ENCODE results near the gene KIF20B.

DNA sequence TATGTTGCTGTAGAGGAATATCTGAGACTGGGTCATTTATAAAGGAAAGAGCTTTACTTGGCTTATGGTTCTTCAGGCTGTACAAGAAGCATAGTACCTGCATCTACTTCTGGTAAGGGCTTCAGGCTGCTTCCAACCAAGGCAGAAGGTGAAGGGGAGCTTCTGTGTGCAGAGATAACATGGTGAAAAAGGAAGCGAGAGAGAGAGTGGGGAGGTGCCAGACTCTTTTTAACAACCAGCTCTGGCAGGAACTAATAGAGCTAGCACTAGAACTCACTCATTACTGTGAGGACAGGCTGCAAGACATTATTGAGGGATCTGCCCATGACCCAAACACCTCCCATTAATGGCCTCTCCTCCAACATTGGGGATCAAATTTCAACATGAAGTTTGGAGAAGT lies 94.5 kb downstream of the KIF20B start:
- TF ChIP-seq, protein P1, sequence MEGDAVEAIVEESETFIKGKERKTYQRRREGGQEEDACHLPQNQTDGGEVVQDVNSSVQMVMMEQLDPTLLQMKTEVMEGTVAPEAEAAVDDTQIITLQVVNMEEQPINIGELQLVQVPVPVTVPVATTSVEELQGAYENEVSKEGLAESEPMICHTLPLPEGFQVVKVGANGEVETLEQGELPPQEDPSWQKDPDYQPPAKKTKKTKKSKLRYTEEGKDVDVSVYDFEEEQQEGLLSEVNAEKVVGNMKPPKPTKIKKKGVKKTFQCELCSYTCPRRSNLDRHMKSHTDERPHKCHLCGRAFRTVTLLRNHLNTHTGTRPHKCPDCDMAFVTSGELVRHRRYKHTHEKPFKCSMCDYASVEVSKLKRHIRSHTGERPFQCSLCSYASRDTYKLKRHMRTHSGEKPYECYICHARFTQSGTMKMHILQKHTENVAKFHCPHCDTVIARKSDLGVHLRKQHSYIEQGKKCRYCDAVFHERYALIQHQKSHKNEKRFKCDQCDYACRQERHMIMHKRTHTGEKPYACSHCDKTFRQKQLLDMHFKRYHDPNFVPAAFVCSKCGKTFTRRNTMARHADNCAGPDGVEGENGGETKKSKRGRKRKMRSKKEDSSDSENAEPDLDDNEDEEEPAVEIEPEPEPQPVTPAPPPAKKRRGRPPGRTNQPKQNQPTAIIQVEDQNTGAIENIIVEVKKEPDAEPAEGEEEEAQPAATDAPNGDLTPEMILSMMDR (conservative IDR thresholded peaks at IDR 0.05; ENCODE audit: low read length) = no peak
- TF ChIP-seq EZH2phosphoT487 (IDR thresholded peaks at IDR 0.05; ENCODE audit: borderline replicate concordance, low read depth, low read length) = no peak

All from OCI-LY7 (cell line).